H1 (cell line): Measurements from ENCODE around the gene PPP1R14C. TPM values are rescaled to one million over a fixed set of nuclear protein-coding genes. Genes with fewer than 3 reads are reported as not detected.

ENCODE experiments used
- CTCF ChIA-PET: fragments of 300-600 bp; sonication (Branson Sonifier 250); formaldehyde crosslinking; loops from one replicate; lab custom pipeline; 2021; ENCODE audit not compliant: partially characterized antibody; lab: Charles Lee
- POLR2A ChIA-PET: fragments of 300-600 bp; sonication (Branson Sonifier 250); formaldehyde crosslinking; loops from one replicate; lab custom pipeline; 2021; ENCODE audit warnings: inconsistent platforms; ENCODE audit not compliant: partially characterized antibody; lab: Charles Lee
- DNase-seq, 2 experiments: peaks; one replicate each; pipeline versions ENCODE4 v3.0.0 to v3.0.0-alpha.2; 2010 to 2022; ENCODE audit warnings: low spot score in 2 of 2, low read depth in 1 of 2, mixed read lengths in 1 of 2
- FAIRE-seq: peaks from 2 replicates; lab custom pipeline; 2011; peaks lifted over from hg19 to GRCh38; lab: Jason Lieb, UNC
- H2AFZ ChIP-seq: 2 replicates; pipeline ENCODE4 v1.8.1; 2012; ENCODE audit warnings: low read length, inconsistent platforms
- H2AK5ac ChIP-seq: 2 replicates; pipeline ENCODE4 v1.6.1; 2013; ENCODE audit warnings: low read depth, low read length
- H2BK120ac ChIP-seq: replicated peaks from 2 replicates; pipeline ENCODE3; 2013; ENCODE audit warnings: low read depth, low read length, inconsistent platforms
- H2BK12ac ChIP-seq: 2 replicates; pipeline ENCODE4 v1.6.1; 2013; ENCODE audit warnings: low read depth, low read length
- H2BK15ac ChIP-seq: 2 replicates; pipeline ENCODE4 v1.6.1; 2013; ENCODE audit warnings: low read length
- H2BK20ac ChIP-seq: 2 replicates; pipeline ENCODE4 v1.6.1; 2013; ENCODE audit warnings: low read length
- H2BK5ac ChIP-seq: 2 replicates; pipeline ENCODE4 v1.6.1; 2013; ENCODE audit warnings: low read depth, low read length
- H3K14ac ChIP-seq: 2 replicates; pipeline ENCODE4 v1.6.1; 2013; ENCODE audit warnings: inconsistent platforms; ENCODE audit not compliant: insufficient read length
- H3K18ac ChIP-seq: 2 replicates; pipeline ENCODE4 v1.6.1; 2013; ENCODE audit warnings: low read length; ENCODE audit errors: extremely low read depth
- H3K23ac ChIP-seq: 2 replicates; pipeline ENCODE4 v1.6.1; 2013; ENCODE audit warnings: inconsistent platforms; ENCODE audit not compliant: insufficient read length
- H3K23me2 ChIP-seq: 2 replicates; pipeline ENCODE4 v1.6.1; 2013; ENCODE audit warnings: low read depth, low read length
- H3K27ac ChIP-seq: 2 replicates; pipeline ENCODE4 v1.6.1; 2011; ENCODE audit warnings: low read depth, low read length, inconsistent platforms
- H3K27me3 ChIP-seq, 4 experiments: replicated peaks in 1 of 4; 1 replicate in 1 of 4; 2 replicates in 3 of 4; pipeline versions ENCODE4 v1.6.1 to v1.8.1; 2011 to 2013; ENCODE audit warnings: low read length in 3 of 4, mild to moderate bottlenecking in 3 of 4, inconsistent platforms in 2 of 4, mixed read lengths in 2 of 4, moderate library complexity in 1 of 4; ENCODE audit not compliant: control insufficient read depth in 3 of 4, insufficient read depth in 3 of 4; ENCODE audit errors: extremely low read depth in 1 of 4
- H3K36me3 ChIP-seq, 4 experiments: 2 replicates each; pipeline versions ENCODE4 v1.6.1 to v1.8.1; 2011 to 2013; ENCODE audit warnings: mild to moderate bottlenecking in 4 of 4, low read length in 3 of 4, moderate library complexity in 2 of 4, control low read depth in 1 of 4, inconsistent platforms in 1 of 4; ENCODE audit not compliant: insufficient read depth in 4 of 4, control insufficient read depth in 2 of 4
- H3K4ac ChIP-seq: replicated peaks from 2 replicates; pipeline ENCODE3; 2013; ENCODE audit warnings: low read length, low read depth, mixed read lengths, inconsistent platforms; ENCODE audit not compliant: insufficient read length
- H3K4me1 ChIP-seq, 4 experiments: replicated peaks in 1 of 4; 1 replicate in 1 of 4; 2 replicates in 3 of 4; pipeline versions ENCODE4 v1.6.1 to v1.8.1; 2011 to 2013; ENCODE audit warnings: low read length in 3 of 4, inconsistent platforms in 2 of 4, mixed read lengths in 1 of 4; ENCODE audit not compliant: insufficient read depth in 4 of 4, control insufficient read depth in 3 of 4
- H3K4me2 ChIP-seq, 2 experiments: 2 replicates each; pipeline versions ENCODE4 v1.6.1 to v1.8.1; 2011 to 2013; ENCODE audit warnings: low read depth in 2 of 2, low read length in 2 of 2, control low read depth in 1 of 2, inconsistent platforms in 1 of 2, mild to moderate bottlenecking in 1 of 2; ENCODE audit not compliant: insufficient read depth in 1 of 2
- H3K4me3 ChIP-seq, 4 experiments: fragments of 200-600, 300-600 bp in 1 of 4; sonication (generic), shearing (Covaris generic), sonication (Bioruptor Twin) in 1 of 4; 2 replicates each; pipeline versions ENCODE4 v1.5.1 to v1.8.1; 2011 to 2016; ENCODE audit warnings: low read length in 4 of 4, low read depth in 3 of 4, control low read depth in 2 of 4, inconsistent platforms in 2 of 4, mild to moderate bottlenecking in 2 of 4, mixed read lengths in 1 of 4, moderate library complexity in 1 of 4; ENCODE audit not compliant: insufficient read depth in 2 of 4; ENCODE audit errors: extremely low read depth in 1 of 4
- H3K56ac ChIP-seq: replicated peaks from 2 replicates; pipeline ENCODE3; 2013; ENCODE audit warnings: low read depth, mild to moderate bottlenecking, mixed read lengths, low read length, inconsistent platforms; ENCODE audit not compliant: insufficient read length
- H3K79me1 ChIP-seq: 2 replicates; pipeline ENCODE4 v1.6.1; 2013; ENCODE audit warnings: low read depth, low read length, control low read depth
- H3K79me2 ChIP-seq, 2 experiments: 2 replicates each; pipeline versions ENCODE4 v1.6.1 to v1.8.1; 2012 to 2013; ENCODE audit warnings: low read length in 2 of 2, mild to moderate bottlenecking in 2 of 2, inconsistent platforms in 1 of 2; ENCODE audit not compliant: insufficient read depth in 2 of 2, control insufficient read depth in 1 of 2
- H3K9ac ChIP-seq, 4 experiments: replicated peaks in 1 of 4; 1 replicate in 1 of 4; 2 replicates in 3 of 4; pipeline versions ENCODE4 v1.6.1 to v1.8.1; 2011 to 2013; ENCODE audit warnings: low read depth in 3 of 4, low read length in 3 of 4, control low read depth in 2 of 4, mild to moderate bottlenecking in 2 of 4, moderate library complexity in 2 of 4, inconsistent platforms in 1 of 4; ENCODE audit errors: extremely low read depth in 1 of 4
- H3K9me3 ChIP-seq, 2 experiments: 2 replicates each; pipeline versions ENCODE4 v1.6.1 to v1.8.1; 2012 to 2013; ENCODE audit warnings: mild to moderate bottlenecking in 2 of 2, moderate library complexity in 2 of 2, control low read depth in 1 of 2, inconsistent platforms in 1 of 2, low read depth in 1 of 2, low read length in 1 of 2, mixed read lengths in 1 of 2; ENCODE audit not compliant: insufficient read depth in 2 of 2
- H4K20me1 ChIP-seq, 2 experiments: replicated peaks in 1 of 2; 2 replicates each; pipeline versions ENCODE3 to v1.8.1; 2011 to 2013; ENCODE audit warnings: inconsistent platforms in 2 of 2, low read length in 2 of 2, mild to moderate bottlenecking in 1 of 2; ENCODE audit not compliant: insufficient read depth in 2 of 2, control insufficient read depth in 1 of 2
- H4K5ac ChIP-seq: 2 replicates; pipeline ENCODE4 v1.6.1; 2013; ENCODE audit warnings: low read length, low read depth, mixed read lengths, inconsistent platforms; ENCODE audit not compliant: insufficient read length
- H4K8ac ChIP-seq: 2 replicates; pipeline ENCODE4 v1.8.0; 2013; ENCODE audit warnings: mild to moderate bottlenecking, moderate library complexity, low read length, inconsistent platforms; ENCODE audit not compliant: insufficient read depth; ENCODE audit errors: extremely low read depth
- H4K91ac ChIP-seq: replicated peaks from 2 replicates; pipeline ENCODE3; 2013; ENCODE audit warnings: low read length, mixed read lengths, inconsistent platforms; ENCODE audit not compliant: insufficient read length
- NRF1 ChIP-seq: IDR thresholded peaks from 2 replicates; pipeline ENCODE4 v1.6.1; 2011; ENCODE audit warnings: mild to moderate bottlenecking, low read depth, low read length, improper control_type of control experiment
- WGBS, 2 experiments: shearing (Covaris generic) in 1 of 2; methylation state at CpG; one replicate each; pipeline versions ENCODE4 v1.1.6 to v1.1.7; 2013 to 2015; ENCODE audit warnings: low lambda C conversion rate in 2 of 2, mixed read lengths in 2 of 2, inconsistent platforms in 1 of 2, low coverage in 1 of 2, missing lambda C conversion rate in 1 of 2; ENCODE audit not compliant: insufficient replicate concordance in 2 of 2, insufficient coverage in 1 of 2, insufficient read length in 1 of 2; ENCODE audit errors: extremely low coverage in 1 of 2, missing lambda C conversion rate in 1 of 2; 5-methylcytosine and 5-hydroxymethylcytosine counted together
- polyA plus RNA-seq, 7 experiments: library from polyadenylated mRNA; depleted of rRNA in 3 of 7; stranded (reverse) in 5 of 7; unstranded in 2 of 7; fragments of >200 nt in 5 of 7; fragments of 200-250 nt in 2 of 7; gene quantifications; 1 replicate in 5 of 7; 2 replicates in 1 of 7; 4 replicates in 1 of 7; pipeline versions ENCODE4 v1.2.1 to v1.2.3, GENCODE V29; 2011 to 2013; ENCODE audit warnings: missing spikeins in 2 of 7, mixed read lengths in 2 of 7
- total RNA-seq: library from RNA; stranded (reverse); fragmentation: NEBNext Ultra II Directional; extraction: Animal tissue kit (Norgen Biotek cat#: 25700); gene quantifications from 2 replicates; pipeline ENCODE4 v1.2.1, GENCODE V29; 2021

The PPP1R14C gene
- total and polyA plus RNA-seq, 2 of the 8 experiments (the other 6 are each of a cell fraction or from before 2014, with no cell fraction given), result 0.30 to 0.61 TPM

- no peaks in the 10 kb centered on the region for H3K36me3 ChIP-seq
- no peak for TF ChIP-seq NRF1
- no peak overlapping the region for H3K4me2 ChIP-seq
- no peak overlapping the region for H3K4me3 ChIP-seq
- no peaks in the 10 kb centered on the region for H3K27me3 ChIP-seq
- no peak overlapping the region for H2AK5ac ChIP-seq
- H3K23ac ChIP-seq, result no peak overlapping the region
- H3K14ac ChIP-seq, result no peak overlapping the region
- H3K23me2 ChIP-seq, result no peaks in the 10 kb centered on the region
- ChIA-PET POLR2A (no interaction called here), CTCF (interaction anchor here (0.5 to 2.5 kb wide), 4 partner anchors 15 to 121 kb away, joined by 3 to 6 read pairs (median 4); no protein-coding TSS in a partner anchor)
- H3K9ac ChIP-seq, result no peak overlapping the region
- no peaks in the 10 kb centered on the region for H3K79me2 ChIP-seq
- H2BK12ac ChIP-seq, result no peak overlapping the region
- H3K18ac ChIP-seq, result no peak overlapping the region
- no peak overlapping the region for H2BK120ac ChIP-seq
- no peak overlapping the region for H2BK5ac ChIP-seq
- WGBS, 2 experiments, result 93% methylated on average over 9 of the region's 9 CpGs; no CpG with 5 or more reads in 1 of the 2 experiments
- H2BK20ac ChIP-seq, result no peak overlapping the region
- no peak overlapping the region for H4K8ac ChIP-seq
- no peak overlapping the region for H2AFZ ChIP-seq
- no peaks in the 10 kb centered on the region for H3K4me1 ChIP-seq
- DNase-seq (no peak), FAIRE-seq (no peak)
- no peaks in the 10 kb centered on the region for H4K20me1 ChIP-seq
- no peak overlapping the region for H3K56ac ChIP-seq
- H3K9me3 ChIP-seq, result no peaks in the 10 kb centered on the region
- no peak overlapping the region for H4K5ac ChIP-seq
- no peaks in the 10 kb centered on the region for H3K79me1 ChIP-seq
- H2BK15ac ChIP-seq, result no peak overlapping the region
- no peak overlapping the region for H4K91ac ChIP-seq
- H3K27ac ChIP-seq, result no peak overlapping the region
- H3K4ac ChIP-seq, result no peak overlapping the region
These were observed 59.0 kb downstream of the PPP1R14C start for GRCh38 chr6:150201772-150202329.
